GM21619 (cell line): ENCODE data around the gene LIPH.

ENCODE experiments used
- ATAC-seq: cut with Tn5 transposase; IDR thresholded peaks from one replicate; pipeline ENCODE4 v1.9.1; 2021; ENCODE audit not compliant: unreplicated experiment

The LIPH gene

DNA sequence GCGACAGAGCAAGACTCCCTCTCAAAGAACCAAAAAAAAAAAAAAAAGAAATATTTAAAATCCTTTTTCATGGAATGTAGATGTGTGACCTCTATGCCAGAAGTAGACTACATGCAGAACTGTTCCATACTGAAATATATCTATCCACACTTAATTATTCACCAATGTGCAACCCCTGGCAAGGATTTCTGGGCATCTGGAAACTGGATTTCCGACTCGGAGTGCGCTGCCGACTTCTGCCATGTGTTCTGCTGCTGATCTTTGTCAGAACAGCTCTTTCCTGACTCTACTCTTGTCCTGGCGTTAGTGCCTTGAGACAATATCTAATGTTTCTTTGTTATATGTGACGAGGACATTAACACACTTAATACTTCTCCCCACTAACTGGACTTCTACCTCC lies 11.7 kb downstream of the LIPH start:
- ATAC-seq = no peak

DNA sequence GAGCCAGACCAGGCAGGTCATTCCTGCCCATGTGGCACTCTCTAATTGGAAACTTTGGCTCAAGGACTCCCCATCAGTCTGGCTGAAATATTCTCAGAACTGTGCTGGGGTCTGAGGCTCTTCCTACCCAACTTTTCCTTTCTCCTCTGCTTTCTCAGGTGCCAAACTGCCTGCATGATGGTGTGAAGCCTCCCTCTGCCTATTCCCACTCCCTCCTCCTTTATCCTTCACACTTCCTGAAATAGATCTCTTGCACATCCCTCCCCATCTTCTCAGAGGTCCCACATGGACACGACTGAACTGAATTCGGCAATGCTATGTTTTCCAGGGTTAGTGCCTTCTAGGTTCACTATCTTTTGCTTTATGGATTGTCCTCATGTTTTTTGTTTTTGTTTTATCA lies 12.5 kb downstream of the LIPH start:
- ATAC-seq = no peak

DNA sequence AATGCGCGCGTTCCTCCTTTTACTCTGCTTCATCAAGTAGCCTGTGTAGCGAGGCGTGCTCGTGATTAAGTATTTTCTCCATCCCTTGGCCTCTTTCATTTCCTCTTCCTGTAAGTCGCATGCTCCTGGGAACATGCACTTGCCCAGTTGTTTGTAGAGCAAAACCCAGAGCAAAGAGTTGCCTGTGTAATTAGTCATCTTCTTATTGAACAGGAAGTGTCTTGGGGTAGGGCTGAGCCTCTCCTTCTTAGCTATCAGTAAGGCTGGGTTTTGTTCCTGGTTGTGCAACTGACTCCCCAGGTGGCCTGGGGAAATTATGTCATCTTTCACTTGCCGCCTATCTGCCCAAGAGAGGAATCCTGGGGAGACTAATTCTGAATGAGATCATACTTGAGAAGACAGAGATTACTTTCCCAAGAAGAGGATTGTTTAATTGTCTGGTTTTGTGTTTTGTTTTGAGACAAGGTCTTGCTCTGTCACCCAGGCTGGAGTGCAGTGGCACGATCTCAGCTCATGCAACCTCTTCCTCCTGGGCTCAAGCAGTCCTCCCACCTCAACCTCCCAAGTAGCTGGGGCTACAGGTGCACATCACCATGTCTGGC lies 14.9 kb downstream of the LIPH start:
- ATAC-seq = peak; percentile 99

DNA sequence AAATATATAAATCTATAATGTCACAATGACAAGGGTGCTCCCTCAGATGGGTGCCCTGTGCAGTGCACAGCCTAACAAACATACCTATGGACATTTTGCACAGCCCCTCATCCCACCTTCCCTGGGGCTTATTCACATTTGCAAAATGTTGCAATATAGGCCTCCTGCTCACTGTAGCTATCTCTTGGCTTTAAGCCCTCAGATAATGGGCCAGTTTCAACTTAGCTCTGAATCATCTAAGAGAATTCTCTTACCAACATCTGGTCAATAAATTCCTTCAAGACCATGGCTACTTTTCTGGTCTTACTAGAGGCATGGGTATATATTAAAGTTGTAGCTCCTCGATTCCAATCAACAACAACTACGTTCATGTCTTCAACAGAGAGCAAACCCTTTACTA lies 17.9 kb downstream of the LIPH start:
- ATAC-seq = no peak

DNA sequence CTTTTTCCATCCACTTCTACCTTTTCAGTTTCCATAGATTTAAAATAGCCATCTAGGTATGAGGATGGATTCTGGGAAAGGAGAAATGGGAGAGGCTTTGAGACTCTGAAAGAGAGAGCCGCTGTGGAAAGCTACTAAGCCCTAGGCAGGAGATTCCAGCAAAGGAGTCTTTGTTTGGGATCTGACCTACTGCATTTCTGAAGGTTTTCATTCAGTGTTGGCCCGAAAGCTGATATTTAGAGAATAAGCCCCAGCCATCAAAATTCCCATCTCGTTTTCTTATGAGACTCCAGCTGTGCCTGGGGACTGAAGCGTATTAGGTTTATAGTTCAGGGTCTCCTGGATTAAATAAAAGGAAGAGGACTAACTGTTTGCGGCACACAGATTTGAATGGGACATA lies 19.5 kb downstream of the LIPH start:
- ATAC-seq = no peak

DNA sequence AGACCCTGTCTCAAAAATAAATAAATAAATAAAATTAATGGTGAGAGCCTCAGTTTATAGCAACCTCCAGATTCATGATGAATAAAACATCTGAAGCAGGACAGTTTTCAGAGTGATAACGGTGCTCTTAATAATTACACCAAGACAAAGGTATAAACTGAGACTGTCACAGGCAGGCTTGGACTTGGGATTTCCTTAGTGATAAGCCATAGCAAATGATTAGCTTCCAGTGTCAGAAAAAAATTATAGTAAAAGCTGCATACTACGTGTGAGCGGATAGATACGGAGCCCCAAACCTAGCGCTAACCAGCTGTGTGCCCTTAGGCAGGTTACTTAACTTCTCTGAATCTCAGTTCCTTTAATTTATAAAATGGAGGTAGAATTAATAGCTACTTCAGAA lies 21.5 kb downstream of the LIPH start:
- no peak for ATAC-seq

DNA sequence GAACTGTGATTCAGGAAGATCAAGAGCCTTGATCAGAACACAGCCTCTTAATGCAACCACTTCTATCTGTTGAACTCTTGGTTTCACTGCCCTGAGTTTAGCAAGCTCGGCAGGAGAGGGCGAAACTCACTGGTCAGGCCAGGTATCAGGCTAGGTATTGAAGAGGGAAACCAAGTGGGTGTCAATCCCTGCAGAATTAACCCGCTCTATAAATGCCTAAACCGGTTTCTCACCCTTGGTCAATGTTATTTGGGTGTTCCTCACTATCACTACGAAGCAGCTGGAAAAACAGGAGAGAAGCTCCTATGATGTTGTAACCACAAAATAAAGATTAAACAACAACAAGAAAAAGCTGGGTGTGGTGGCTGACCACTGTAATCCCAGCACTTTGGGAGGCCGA lies 23.9 kb downstream of the LIPH start:
- no peak for ATAC-seq

DNA sequence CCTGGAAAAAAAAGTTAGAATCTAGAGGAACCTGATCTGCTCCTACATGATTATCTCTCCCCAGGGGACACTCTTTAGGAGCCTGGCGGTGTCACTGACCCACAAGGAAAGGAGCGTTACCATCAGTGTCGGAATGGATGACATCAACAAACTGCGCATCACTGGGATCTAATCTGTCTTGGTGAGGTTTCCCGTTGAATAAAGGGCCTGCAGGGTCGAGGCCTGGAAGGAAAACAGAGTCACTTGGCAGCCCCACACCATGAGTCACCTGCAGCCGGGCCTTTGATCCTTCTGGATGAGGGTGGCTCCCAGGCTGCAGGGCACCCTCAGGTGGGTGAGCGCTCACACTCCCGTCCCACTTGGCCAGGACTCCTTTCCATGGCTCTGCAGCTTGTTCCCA lies 25.0 kb downstream of the LIPH start:
- no peak for ATAC-seq

DNA sequence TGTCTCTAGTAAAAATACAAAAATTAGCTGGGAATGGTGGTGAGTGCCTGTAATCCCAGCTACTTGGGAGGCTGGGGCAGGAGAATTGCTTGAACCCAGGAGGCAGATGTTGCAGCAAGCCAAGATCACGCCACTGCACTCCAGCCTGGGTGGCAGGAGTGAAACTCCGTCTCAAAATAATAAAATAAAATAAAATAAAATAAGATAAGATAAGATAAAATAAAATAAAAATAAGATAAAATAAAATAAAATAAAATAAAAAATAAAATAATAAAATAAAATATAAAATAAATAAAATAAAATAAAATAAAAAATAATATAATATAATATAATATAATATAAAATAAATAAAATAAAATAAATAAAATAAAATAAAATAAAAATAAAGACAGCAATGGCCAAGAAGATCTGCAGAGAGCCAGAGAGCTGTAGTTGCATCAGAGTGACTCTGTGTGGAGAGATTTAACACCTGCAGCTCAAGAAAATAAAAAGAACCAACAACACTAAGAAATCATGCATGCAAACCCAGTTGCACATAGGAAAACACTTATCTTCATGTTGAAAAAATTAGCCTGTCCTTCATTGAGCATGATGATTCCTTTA lies 25.9 kb downstream of the LIPH start:
- ATAC-seq = no peak

DNA sequence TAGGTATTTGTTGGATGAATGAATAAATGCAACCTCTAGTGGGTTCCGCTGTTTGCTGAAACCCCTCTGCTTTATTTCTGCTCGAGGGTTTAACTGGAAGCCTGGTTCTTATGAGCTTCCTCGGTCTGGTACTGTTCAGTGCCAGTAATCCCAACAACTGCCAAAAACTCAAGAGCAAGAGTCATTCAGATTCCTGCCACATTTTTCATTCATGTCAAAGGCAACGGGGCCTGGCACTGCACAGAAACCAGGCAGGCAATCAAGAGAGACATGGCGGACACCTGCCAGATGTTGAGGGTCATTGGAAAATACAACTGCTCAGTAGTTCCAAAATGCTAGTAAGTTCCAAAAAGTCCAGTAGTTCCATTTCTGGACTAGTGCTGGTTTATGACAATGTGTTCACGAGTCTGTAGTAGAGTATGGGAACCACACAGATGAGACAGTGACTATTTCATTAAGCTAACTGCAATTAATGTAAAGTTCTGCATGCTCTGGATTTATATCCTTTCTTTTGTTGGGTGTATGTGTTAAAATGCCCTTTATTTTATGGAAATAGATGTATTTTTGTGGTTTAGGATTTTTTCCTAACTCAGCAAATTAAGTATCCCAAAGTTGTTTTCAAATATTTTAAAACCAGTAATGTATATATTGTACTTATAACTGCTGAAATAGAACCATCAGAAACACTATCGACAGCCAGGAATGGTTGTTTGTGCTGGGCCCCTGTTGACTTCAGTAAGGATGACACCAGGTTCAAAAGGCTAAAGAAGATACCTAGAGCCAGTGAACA lies 30.8 kb downstream of the LIPH start:
- ATAC-seq = no peak

DNA sequence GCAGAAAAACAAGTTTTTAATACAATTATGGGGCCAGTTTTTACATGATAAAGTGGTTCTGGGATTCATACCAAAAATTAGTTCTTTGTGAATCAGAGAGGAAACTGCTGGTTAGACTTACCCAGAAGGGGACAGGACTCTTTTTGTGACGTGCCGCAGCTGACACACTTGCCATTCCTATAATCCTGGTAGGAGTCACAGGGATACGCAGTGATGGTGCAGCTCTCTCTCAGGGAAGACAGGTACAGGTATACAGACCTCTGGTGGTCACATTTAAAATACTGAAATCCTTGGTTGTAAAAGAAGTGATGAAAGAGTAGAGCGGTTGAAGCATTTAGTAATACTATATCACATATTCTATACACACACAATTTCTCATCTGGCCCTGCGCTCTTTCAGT lies 33.4 kb downstream of the LIPH start:
- ATAC-seq = no peak

DNA sequence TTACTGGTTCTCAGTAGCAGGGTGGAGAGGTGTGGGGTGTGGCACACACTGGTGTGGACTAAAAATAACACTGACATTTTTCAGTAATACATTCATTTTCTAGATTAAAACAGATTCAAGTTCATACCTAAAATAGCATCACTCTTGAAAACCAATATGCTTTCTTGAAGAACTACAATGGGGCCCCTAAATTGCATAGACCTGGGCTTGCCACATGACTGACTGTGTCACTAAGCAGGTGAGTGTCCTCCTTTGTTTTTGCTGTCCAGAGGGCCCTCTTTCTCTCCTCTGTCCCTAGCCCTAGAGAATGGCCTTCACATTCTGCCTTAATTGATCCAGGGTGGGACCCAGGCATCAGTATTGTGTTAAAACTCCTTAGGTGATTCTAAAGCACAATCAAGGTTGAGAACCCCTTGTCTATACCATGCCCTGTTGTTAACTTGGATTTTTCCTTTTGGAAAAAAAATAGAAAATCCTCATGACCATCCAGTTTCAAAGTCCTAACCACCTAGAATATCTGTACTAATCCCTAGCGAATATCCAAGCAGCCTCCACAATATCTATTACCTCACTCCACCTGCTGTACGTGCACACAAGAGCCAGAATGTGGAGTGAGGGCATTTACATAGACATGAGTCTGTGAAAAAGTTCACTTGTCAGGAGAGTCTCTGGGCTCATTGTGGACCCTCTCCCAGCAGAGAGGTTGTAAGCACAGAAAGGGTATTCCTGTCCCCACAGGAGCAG lies 34.8 kb downstream of the LIPH start:
- peak; percentile 73 for ATAC-seq

DNA sequence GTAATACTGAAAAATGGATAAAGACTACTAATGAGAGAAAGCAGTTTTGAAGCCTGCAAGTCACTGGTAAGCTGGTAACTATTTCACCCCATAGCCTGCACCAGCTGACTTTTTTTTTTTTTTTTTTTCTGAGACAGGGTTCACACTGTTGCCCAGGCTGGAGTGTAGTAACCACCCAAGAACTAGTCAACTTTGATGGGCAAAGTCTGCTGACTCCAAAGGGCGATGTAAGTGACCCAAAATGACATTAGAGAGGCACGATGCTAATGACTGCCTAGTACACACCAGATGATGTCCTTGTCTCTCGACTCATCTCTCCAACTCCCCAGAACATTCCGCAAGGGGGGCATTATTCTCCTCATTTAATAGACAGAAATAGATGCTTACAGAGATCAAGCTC lies 40.7 kb downstream of the LIPH start:
- ATAC-seq = no peak

DNA sequence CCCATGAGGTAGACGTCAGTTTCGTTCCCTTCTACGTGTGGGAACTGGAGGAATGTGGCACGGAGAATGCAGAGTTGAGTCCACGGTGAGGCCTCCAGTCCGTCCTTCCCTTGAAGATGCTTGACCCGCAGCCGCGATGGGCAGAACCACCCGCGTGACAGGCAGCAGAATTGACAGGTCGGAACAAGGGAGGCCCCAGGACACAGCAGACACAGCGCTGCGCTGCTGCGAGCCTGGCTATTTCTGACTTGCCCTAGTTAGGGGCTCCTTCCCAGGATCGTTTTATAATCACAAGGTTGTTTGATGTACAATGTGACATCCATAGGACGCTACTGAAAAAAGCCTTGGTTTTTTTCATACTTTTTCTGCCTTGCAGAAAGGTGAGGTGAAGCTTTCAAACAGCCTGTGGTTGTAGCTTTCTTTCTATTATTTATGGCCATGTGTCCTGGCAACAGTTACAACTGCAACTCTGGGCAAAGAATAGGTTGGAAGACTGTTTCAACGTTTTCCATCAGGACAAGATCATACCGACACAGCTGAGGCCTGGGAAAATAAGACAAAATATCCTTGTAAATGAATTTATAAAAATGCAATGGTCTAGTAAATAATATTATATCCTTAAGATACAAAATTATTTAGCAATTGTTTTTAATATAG lies 43.9 kb downstream of the LIPH start:
- ATAC-seq = no peak

DNA sequence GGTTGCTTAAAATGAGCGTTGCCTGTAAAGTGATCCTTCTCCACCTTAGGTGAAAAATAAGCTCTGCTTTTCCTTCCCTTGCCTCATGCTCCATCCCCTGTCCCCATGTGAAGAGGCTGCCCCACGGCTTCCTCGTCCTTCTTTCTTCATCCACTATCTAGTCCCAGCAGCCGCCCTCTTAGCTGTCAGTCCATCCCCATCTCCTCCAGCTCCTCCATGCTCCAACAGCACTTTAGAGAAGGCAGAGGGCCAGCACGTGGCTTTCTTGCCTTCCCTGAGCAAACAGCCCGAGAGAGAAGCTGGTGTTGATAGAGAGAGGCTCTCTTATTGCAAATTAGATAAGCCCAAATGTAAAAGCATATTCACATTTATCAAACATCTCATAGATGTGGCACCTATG lies 44.5 kb downstream of the LIPH start:
- no peak for ATAC-seq

DNA sequence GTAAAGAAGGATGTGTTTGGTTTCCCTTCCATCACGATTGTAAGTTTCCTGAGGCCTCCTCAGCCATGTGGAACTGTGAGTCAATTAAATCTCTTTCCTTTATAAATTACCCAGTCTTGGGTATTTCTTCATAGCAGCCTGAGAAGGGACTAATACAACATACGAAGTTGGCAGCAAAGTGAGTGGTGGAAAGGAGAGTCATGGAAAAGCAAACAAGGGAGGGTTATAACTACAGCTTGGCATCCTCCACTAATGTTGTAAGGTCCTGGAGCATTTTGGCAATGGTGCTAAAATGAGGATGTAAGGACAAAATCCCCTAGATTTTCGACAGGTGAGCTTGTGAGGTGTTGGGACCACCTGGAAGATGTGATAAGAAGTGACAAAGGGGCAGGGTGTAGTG lies 47.8 kb downstream of the LIPH start:
- no peak for ATAC-seq

DNA sequence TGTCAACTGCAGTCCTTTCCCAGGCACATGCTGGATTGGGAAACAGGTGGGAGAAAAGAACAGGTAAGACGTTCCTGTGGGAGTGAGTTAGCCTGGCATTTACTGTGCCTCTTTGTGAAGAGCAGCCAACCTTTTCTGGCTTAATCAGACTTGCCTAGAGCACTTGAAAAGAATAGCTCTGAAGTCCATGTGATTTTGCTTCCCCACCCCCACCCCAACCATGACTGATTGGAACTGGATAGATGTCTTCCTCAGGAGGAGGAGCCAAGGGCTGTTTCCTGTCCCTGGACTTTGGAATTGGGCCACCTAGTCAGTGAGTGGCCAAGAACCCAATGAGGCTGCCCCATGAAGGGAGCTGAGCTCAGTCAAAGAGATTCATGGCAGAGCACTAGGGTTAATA lies 48.9 kb downstream of the LIPH start:
- no peak for ATAC-seq

DNA sequence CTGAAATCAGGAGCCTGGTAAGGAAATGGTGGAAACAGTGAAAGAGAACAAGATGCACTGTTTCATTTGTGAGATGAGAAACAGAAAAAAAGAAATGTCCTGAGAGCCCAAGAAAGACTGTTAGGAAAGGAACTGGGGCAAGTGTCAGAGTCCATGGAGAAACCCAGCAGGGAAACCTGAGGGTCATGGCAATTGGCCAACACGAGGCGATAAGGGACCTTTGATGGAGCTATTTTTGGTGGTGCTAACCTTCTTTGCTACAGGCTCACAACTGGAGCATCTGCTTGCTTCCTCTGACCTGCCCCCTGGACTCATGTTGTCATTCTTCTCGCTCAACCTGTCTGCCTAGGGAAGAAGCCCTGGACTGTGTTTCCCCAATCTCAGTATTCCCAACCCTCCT lies 49.4 kb downstream of the LIPH start:
- no peak for ATAC-seq

DNA sequence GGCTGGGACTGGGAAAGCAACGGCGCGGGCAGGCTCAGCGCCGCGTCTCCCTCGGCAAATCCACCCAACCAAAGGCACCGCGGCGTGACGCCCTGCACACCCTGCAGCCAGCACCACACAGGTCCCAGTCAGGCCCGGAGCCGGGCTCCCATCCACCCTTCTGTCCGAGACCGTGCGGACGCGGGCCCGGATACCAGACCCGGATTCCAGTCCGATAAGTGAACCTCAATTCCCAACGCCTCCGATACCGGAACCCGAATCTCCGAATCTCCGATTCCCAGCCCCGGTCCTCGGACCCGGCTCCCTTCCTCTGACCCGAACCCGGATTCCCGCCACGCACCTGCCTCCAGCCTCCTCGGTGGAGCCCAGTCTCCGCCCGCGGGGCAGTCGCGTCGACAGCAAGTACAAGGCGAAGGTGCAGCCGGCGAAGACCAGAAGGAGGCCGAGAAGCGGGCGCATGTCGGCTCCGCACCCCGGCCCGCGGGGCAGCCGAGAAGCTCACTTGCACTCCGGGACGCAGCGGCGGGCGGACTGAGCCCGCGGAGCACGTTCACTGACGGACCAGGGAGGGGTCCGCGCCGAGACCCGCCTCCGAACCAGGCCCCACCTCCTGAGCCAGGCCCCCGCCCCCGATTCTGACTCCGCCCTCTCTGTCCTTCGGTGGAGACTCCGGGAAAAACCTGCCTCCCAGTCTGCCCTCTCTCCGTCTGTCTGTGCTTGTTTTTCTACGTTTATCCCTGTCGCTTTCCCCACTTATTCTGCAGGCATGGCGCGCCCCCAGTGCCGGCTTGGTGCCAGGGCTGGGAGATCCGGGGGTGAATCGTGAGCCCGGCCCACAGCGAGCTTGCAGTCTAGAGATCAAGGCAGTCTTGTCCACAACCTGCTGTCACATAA lies 53.6 kb downstream of the LIPH start, which contains the start of gene TMEM41A:
Gene TMEM41A, minus strand, starts transcription at position 533 of the 894 bp plus-strand sequence. Its CDS starts 74 bp downstream, at position 459.
- ATAC-seq = peak; percentile 96

DNA sequence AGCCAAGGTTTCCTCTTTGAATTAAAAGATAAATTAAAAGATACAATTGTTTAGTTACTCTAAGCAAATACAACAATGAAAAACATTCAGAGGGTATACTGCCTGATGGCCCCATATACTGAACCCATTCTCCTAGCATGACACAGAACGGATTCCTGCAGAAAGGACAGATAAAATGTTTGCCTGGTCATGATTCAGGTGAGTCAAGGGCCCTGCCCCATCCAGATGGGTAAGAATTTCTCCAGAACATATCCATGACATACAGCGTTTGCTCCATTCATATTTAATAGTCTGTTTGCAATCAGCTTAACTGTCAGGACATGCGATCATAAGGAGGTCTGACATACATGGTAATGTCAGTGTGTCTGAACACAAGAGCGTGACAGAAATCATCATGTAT lies 62.1 kb downstream of the LIPH start:
- ATAC-seq = no peak
